ENCODE measurements around the gene AGRP.

GRCh38 chr16:67445441-67445912 is 37.9 kb downstream of the AGRP start:
- TF ChIP-seq CTCF (conservative IDR thresholded peaks at IDR 0.05; ENCODE audit: low read depth, low read length) (no peak), POLR2A (IDR thresholded peaks at IDR 0.05; ENCODE audit: low read depth, low read length) (no peak), SMC3 (IDR thresholded peaks at IDR 0.05; ENCODE audit: low read depth, low read length) (no peak), CEBPB (IDR thresholded peaks at IDR 0.05; ENCODE audit: low read depth, low read length) (no peak), NFE2L2 (IDR thresholded peaks at IDR 0.05; ENCODE audit: low read depth, low read length) (no peak), MXI1 (IDR thresholded peaks at IDR 0.05; ENCODE audit: borderline replicate concordance, low read depth, low read length) (no peak), CHD1 (IDR thresholded peaks at IDR 0.05; ENCODE audit: low read depth, low read length) (no peak), RAD21 (IDR thresholded peaks at IDR 0.05; ENCODE audit: low read length) (no peak), RCOR1 (IDR thresholded peaks at IDR 0.05; ENCODE audit: insufficient replicate concordance, low read length) (no peak), USF2 (IDR thresholded peaks at IDR 0.05; ENCODE audit: low read depth, low read length) (no peak), BHLHE40 (IDR thresholded peaks at IDR 0.05; ENCODE audit: low read depth, low read length) (no peak)
